SK-N-SH treated with all-trans-retinoic acid at 6 μM for 48 hours (cell line): ENCODE results near the gene AUTS2.

Experiments used
- ATAC-seq: fragments of 200-7000 bp; cut with Tn5 transposase; 3 replicates; pipeline ENCODE4 v1.9.1; 2020; ENCODE audit warnings: mild to moderate bottlenecking, moderate library complexity
- BACH2 ChIP-seq: fragments of 250-450 bp; sonication (Bioruptor Pico); IDR thresholded peaks from 2 replicates; pipeline ENCODE4 v1.9.0; 2021; ENCODE audit warnings: mild to moderate bottlenecking, borderline replicate concordance
- CSDC2 ChIP-seq: fragments of 250-450 bp; sonication (Bioruptor Pico); IDR thresholded peaks from 2 replicates; pipeline ENCODE4 v1.5.0; 2020; ENCODE audit warnings: mild to moderate bottlenecking, moderate library complexity
- CSRNP3 ChIP-seq: fragments of 250-450 bp; sonication (Bioruptor Pico); IDR thresholded peaks from 2 replicates; pipeline ENCODE4 v1.5.1; 2021; ENCODE audit warnings: mild to moderate bottlenecking, moderate library complexity
- ESRRG ChIP-seq: fragments of 250-450 bp; sonication (Bioruptor Pico); IDR thresholded peaks from 2 replicates; pipeline ENCODE4 v1.6.1; 2021; ENCODE audit warnings: mild to moderate bottlenecking
- GLIS3 ChIP-seq: fragments of 250-450 bp; sonication (Bioruptor Pico); IDR thresholded peaks from 2 replicates; pipeline ENCODE4 v1.5.0; 2020; ENCODE audit warnings: mild to moderate bottlenecking, moderate library complexity
- ISL1 ChIP-seq: fragments of 250-450 bp; sonication (Bioruptor Pico); IDR thresholded peaks from 2 replicates; pipeline ENCODE4 v2.1.2; 2022; ENCODE audit warnings: mild to moderate bottlenecking, moderate library complexity
- OSR1 ChIP-seq: fragments of 250-450 bp; sonication (Bioruptor Pico); IDR thresholded peaks from 2 replicates; pipeline ENCODE4 v1.8.0; 2022; ENCODE audit warnings: moderate library complexity, mild to moderate bottlenecking, inconsistent platforms
- PATZ1 ChIP-seq: fragments of 250-450 bp; sonication (Bioruptor Pico); IDR thresholded peaks from 2 replicates; pipeline ENCODE4 v1.8.0; 2020; ENCODE audit warnings: mild to moderate bottlenecking, moderate library complexity, borderline replicate concordance
- PPARA ChIP-seq: fragments of 250-450 bp; sonication (Bioruptor Pico); IDR thresholded peaks from 2 replicates; pipeline ENCODE4 v1.5.0; 2020; ENCODE audit warnings: mild to moderate bottlenecking, borderline replicate concordance
- RARB ChIP-seq: fragments of 250-450 bp; sonication (Bioruptor Pico); IDR thresholded peaks from 2 replicates; pipeline ENCODE4 v1.8.0; 2021; ENCODE audit warnings: mild to moderate bottlenecking, moderate library complexity
- SNAI2 ChIP-seq: fragments of 250-450 bp; sonication (Bioruptor Pico); IDR thresholded peaks from 2 replicates; pipeline ENCODE4 v1.5.0; 2020; ENCODE audit warnings: mild to moderate bottlenecking, moderate library complexity
- TCF4 ChIP-seq: fragments of 250-450 bp; sonication (Bioruptor Pico); IDR thresholded peaks from 2 replicates; pipeline ENCODE4 v1.8.0; 2021; ENCODE audit warnings: mild to moderate bottlenecking, moderate library complexity, borderline replicate concordance
- TOX ChIP-seq: fragments of 250-450 bp; sonication (Bioruptor Pico); IDR thresholded peaks from 2 replicates; pipeline ENCODE4 v1.8.0; 2021; ENCODE audit warnings: mild to moderate bottlenecking, moderate library complexity, borderline replicate concordance
- TSHZ2 ChIP-seq: fragments of 250-450 bp; sonication (Bioruptor Pico); IDR thresholded peaks from 2 replicates; pipeline ENCODE4 v1.5.0; 2020; ENCODE audit warnings: mild to moderate bottlenecking, moderate library complexity
- ZC3H10 ChIP-seq: fragments of 250-450 bp; sonication (Bioruptor Pico); IDR thresholded peaks from 2 replicates; pipeline ENCODE4 v1.5.1; 2021; ENCODE audit warnings: mild to moderate bottlenecking, moderate library complexity
- ZFP3 ChIP-seq: fragments of 250-450 bp; sonication (Bioruptor Pico); IDR thresholded peaks from 2 replicates; pipeline ENCODE4 v1.5.0; 2020; ENCODE audit warnings: mild to moderate bottlenecking, moderate library complexity
- ZFP30 ChIP-seq: fragments of 450-650 bp; formaldehyde crosslinking; IDR thresholded peaks from 2 replicates; pipeline ENCODE4 v1.5.0; 2022; ENCODE audit warnings: mild to moderate bottlenecking, moderate library complexity
- ZNF565 ChIP-seq: fragments of 450-650 bp; formaldehyde crosslinking; conservative IDR thresholded peaks from 2 replicates; pipeline ENCODE4 v1.5.0; 2020; ENCODE audit warnings: low read depth, mild to moderate bottlenecking, moderate library complexity
- ZNF70 ChIP-seq: fragments of 450-650 bp; formaldehyde crosslinking; IDR thresholded peaks from 2 replicates; pipeline ENCODE4 v1.5.0; 2020; ENCODE audit warnings: mild to moderate bottlenecking, moderate library complexity
- ZNF8 ChIP-seq: fragments of 450-650 bp; formaldehyde crosslinking; IDR thresholded peaks from 2 replicates; pipeline ENCODE4 v1.5.0; 2020; ENCODE audit warnings: mild to moderate bottlenecking, moderate library complexity
- TF ChIP-seq, protein P1 (sequence below): fragments of 250-450 bp; sonication (Bioruptor Pico); IDR thresholded peaks from 2 replicates; pipeline ENCODE4 v1.8.0; 2021; ENCODE audit warnings: low read depth, mild to moderate bottlenecking, moderate library complexity, borderline replicate concordance
- TF ChIP-seq, protein P2 (sequence below): fragments of 250-450 bp; sonication (Bioruptor Pico); IDR thresholded peaks from 2 replicates; pipeline ENCODE4 v1.5.1; 2020; ENCODE audit warnings: low read depth, mild to moderate bottlenecking, moderate library complexity

AUTS2 gene

DNA sequence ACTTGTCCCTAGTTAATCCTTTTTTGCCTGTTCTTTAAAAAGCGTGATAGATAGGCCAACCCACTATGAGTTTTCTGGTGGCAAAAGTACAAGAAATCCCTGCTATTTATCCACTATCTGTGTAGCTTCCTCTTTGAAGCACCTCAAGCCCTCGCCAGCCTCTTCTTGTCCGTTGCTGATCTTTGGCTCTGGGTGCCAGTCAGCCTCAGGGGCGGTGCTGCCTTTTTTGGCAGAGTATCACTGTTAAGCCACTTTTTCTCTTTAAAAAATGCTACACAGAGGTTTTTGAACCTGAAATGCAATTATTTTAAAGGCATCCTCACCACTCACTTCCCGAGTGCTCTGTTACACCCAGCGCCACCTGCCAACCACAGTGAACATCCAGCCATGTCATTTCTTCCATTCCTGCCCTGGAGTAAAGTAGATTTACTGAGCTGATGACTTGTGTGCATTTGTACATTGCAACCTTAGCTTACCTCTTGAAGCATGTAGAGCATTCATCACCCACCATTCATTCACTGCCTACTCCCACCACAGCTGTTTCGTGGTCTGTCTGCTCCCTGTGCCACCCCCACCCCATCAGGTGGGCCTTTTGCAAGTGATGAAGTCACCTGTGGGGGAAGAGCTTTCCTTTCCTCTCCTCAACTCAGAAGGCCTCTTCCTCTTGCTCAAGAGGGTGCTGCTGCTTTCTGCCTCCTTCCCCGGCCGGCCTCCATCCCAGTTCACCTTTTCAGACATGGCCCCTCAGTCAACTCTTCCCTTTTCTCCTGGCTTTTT lies 1119.5 kb downstream of the AUTS2 start:
- ATAC-seq: no peak
- no peak for TF ChIP-seq ZNF565 (CRISPR knock-in tag)
- no peak for TF ChIP-seq ZFP3 (CRISPR knock-in tag)
- no peak for TF ChIP-seq CSRNP3 (CRISPR knock-in tag)
- TF ChIP-seq CSDC2 (CRISPR knock-in tag): no peak
- no peak for TF ChIP-seq ISL1 (CRISPR knock-in tag)
- no peak for TF ChIP-seq ZNF70
- no peak for TF ChIP-seq TSHZ2
- TF ChIP-seq ZFP30 (CRISPR knock-in tag): no peak
- no peak for TF ChIP-seq SNAI2 (CRISPR knock-in tag)
- TF ChIP-seq RARB (CRISPR knock-in tag): no peak
- TF ChIP-seq, protein P1, sequence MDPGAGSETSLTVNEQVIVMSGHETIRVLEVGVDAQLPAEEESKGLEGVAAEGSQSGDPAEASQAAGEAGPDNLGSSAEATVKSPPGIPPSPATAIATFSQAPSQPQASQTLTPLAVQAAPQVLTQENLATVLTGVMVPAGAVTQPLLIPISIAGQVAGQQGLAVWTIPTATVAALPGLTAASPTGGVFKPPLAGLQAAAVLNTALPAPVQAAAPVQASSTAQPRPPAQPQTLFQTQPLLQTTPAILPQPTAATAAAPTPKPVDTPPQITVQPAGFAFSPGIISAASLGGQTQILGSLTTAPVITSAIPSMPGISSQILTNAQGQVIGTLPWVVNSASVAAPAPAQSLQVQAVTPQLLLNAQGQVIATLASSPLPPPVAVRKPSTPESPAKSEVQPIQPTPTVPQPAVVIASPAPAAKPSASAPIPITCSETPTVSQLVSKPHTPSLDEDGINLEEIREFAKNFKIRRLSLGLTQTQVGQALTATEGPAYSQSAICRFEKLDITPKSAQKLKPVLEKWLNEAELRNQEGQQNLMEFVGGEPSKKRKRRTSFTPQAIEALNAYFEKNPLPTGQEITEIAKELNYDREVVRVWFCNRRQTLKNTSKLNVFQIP (CRISPR knock-in tag): no peak
- no peak for TF ChIP-seq BACH2 (CRISPR knock-in tag)
- TF ChIP-seq, all 23 proteins: peak for 0

GRCh38 chr7:70719125-70719524 lies 1120.8 kb downstream of the AUTS2 start:
- TF ChIP-seq PATZ1 (no peak), ZNF565 (CRISPR knock-in tag) (no peak), TOX (CRISPR knock-in tag) (no peak), SNAI2 (CRISPR knock-in tag) (no peak), PPARA (CRISPR knock-in tag) (no peak), CSRNP3 (CRISPR knock-in tag) (no peak), GLIS3 (CRISPR knock-in tag) (no peak), OSR1 (no peak), ZFP30 (CRISPR knock-in tag) (no peak), CSDC2 (CRISPR knock-in tag) (no peak), ESRRG (no peak), ZNF8 (CRISPR knock-in tag) (no peak), ISL1 (CRISPR knock-in tag) (no peak), TCF4 (CRISPR knock-in tag) (no peak), RARB (CRISPR knock-in tag) (no peak), ZNF70 (no peak), BACH2 (CRISPR knock-in tag) (no peak), ZC3H10 (CRISPR knock-in tag) (no peak)
- TF ChIP-seq, protein P2, sequence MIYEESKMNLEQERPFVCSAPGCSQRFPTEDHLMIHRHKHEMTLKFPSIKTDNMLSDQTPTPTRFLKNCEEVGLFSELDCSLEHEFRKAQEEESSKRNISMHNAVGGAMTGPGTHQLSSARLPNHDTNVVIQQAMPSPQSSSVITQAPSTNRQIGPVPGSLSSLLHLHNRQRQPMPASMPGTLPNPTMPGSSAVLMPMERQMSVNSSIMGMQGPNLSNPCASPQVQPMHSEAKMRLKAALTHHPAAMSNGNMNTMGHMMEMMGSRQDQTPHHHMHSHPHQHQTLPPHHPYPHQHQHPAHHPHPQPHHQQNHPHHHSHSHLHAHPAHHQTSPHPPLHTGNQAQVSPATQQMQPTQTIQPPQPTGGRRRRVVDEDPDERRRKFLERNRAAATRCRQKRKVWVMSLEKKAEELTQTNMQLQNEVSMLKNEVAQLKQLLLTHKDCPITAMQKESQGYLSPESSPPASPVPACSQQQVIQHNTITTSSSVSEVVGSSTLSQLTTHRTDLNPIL (CRISPR knock-in tag): no peak
- ATAC-seq: no peak
